Gastrocnemius medialis (tissue), 4 donors: ENCODE results near the gene TOR1AIP2. TPM values are rescaled to one million over a fixed set of nuclear protein-coding genes. Genes with fewer than 3 reads are reported as not detected.

ENCODE experiments used
- ATAC-seq, 2 donors: fragments of 150-250 bp; one replicate each; pipeline ENCODE4 v1.9.1; 2016
- DNase-seq, 2 donors: peaks; one replicate each; pipeline ENCODE4 v3.0.0-alpha.2; 2019
- H3K27ac ChIP-seq, 4 donors: fragments of 200-600 bp; sonication (generic); 1 replicate in 1 of 4; 2 replicates in 3 of 4; pipeline ENCODE4 v1.5.1; 2016 to 2018; ENCODE audit warnings: mild to moderate bottlenecking in 2 of 4, moderate library complexity in 1 of 4
- H3K27me3 ChIP-seq, 3 donors: fragments of 200-600 bp; sonication (generic) in 2 of 3; 1 replicate in 1 of 3; 2 replicates in 2 of 3; pipeline versions ENCODE4 v1.5.1 to v1.6.0; 2016 to 2019; ENCODE audit warnings: mild to moderate bottlenecking in 1 of 3, moderate library complexity in 1 of 3
- H3K36me3 ChIP-seq, 2 donors: fragments of 200-600 bp; sonication (generic) in 1 of 2; one replicate each; pipeline ENCODE4 v1.5.1; 2017 to 2018
- H3K4me1 ChIP-seq, 2 donors: fragments of 200-600 bp; sonication (generic) in 1 of 2; one replicate each; pipeline ENCODE4 v1.5.1; 2016 to 2017; ENCODE audit warnings: mild to moderate bottlenecking in 2 of 2
- H3K4me3 ChIP-seq, 4 donors: fragments of 200-600 bp; sonication (generic) in 3 of 4; 1 replicate in 1 of 4; 2 replicates in 3 of 4; pipeline ENCODE4 v1.5.1; 2016 to 2019; ENCODE audit warnings: mild to moderate bottlenecking in 2 of 4
- H3K9me3 ChIP-seq, 3 donors: fragments of 200-600 bp; sonication (generic) in 2 of 3; 1 replicate in 1 of 3; 2 replicates in 2 of 3; pipeline ENCODE4 v1.5.1; 2016 to 2019
- POLR2A ChIP-seq, 2 donors: fragments of 450-650 bp; IDR thresholded peaks; one replicate each; pipeline ENCODE4 v1.6.1; 2017; ENCODE audit warnings: antibody characterized with exemption in 2 of 2, mild to moderate bottlenecking in 2 of 2, moderate library complexity in 2 of 2
- in situ Hi-C, 4 donors: fragments of 200-750 bp; cut with MboI; loops; one replicate each; pipeline versions ENCODE4 v1.15.0 to v1.8.0; 2017; ENCODE audit warnings: low sequenced_read_pairs in 4 of 4
- intact Hi-C: fragments of 100-400 bp; cut with DNase I; formaldehyde crosslinking; loops from one replicate; pipeline ENCODE4 v1.15.1; 2023; ENCODE audit warnings: low total_unique reads
- total RNA-seq, 4 donors: library from RNA; depleted of rRNA; stranded (reverse); fragments of >200 nt; gene quantifications; one replicate each; pipeline versions ENCODE4 v1.1.0 to v1.2.3, GENCODE V29; 2016
- TF ChIP-seq, protein P1 (sequence below), 5 experiments: fragments of 450-650 bp in 3 of 5; fragments of 200-600 bp in 2 of 5; sonication (generic) in 2 of 5; IDR thresholded peaks in 4 of 5; conservative IDR thresholded peaks in 1 of 5; 1 replicate in 4 of 5; 2 replicates in 1 of 5; pipeline ENCODE4 v1.5.1; 2016 to 2019; ENCODE audit warnings: antibody characterized with exemption in 5 of 5, mild to moderate bottlenecking in 3 of 5, moderate library complexity in 3 of 5

The TOR1AIP2 gene
- total RNA-seq, 4 donors from 2014 or later, result 78.7 to 274 (median 129) TPM

DNA sequence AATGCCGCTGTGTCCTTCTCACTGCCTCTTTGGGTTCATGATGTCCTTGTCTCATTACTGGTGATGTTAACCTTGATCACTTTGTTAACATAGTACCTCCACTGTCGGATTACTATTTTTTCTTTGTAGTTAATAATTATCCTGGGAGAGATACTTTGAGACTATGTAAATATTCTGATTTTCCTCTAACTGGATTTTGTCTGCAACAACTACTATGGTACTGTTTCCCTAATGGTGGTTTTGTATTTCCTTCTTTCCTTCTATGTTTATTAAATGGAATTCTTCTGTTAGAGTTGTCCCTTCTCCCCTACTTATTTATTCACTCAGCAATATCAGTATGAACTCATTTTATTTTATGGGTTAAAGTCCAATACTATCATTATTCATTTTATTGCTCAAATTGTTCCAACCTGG lies 4.2 kb downstream of the TOR1AIP2 start:
- Histone ChIP-seq H3K4me1 (peaks cover 44 to 63% of the 10 kb centered on the region in 2 donors), H3K4me3 (peak overlapping the region in 1 of 4 donors; percentile 86), H3K9me3 (no peaks in the 10 kb centered on the region), H3K36me3 (peaks cover 0 to 42% of the 10 kb centered on the region in 2 donors), H3K27ac (peak overlapping the region; percentile 67 to 87 (median 82)), H3K27me3 (no peaks in the 10 kb centered on the region)
- in situ Hi-C loops (loop anchor here in 2 of 4 donors (10.0 kb wide), 2 partner anchors 81 to 291 kb away; partner anchors contain the start of gene CEP350 (in 1 of the 2)), intact Hi-C loops (no loop called here)
- ATAC-seq (no peak), DNase-seq (no peak)
- TF ChIP-seq POLR2A (IDR thresholded peaks at IDR 0.05), result no peak
- TF ChIP-seq, protein P1, sequence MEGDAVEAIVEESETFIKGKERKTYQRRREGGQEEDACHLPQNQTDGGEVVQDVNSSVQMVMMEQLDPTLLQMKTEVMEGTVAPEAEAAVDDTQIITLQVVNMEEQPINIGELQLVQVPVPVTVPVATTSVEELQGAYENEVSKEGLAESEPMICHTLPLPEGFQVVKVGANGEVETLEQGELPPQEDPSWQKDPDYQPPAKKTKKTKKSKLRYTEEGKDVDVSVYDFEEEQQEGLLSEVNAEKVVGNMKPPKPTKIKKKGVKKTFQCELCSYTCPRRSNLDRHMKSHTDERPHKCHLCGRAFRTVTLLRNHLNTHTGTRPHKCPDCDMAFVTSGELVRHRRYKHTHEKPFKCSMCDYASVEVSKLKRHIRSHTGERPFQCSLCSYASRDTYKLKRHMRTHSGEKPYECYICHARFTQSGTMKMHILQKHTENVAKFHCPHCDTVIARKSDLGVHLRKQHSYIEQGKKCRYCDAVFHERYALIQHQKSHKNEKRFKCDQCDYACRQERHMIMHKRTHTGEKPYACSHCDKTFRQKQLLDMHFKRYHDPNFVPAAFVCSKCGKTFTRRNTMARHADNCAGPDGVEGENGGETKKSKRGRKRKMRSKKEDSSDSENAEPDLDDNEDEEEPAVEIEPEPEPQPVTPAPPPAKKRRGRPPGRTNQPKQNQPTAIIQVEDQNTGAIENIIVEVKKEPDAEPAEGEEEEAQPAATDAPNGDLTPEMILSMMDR (IDR thresholded peaks at IDR 0.05 in 4 of 5, conservative IDR thresholded peaks at IDR 0.05 in 1 of 5), result no peak

- intact Hi-C loops (no loop called here), in situ Hi-C loops (loop anchor here in 2 of 4 donors (10.0 kb wide), 2 partner anchors 82 to 292 kb away; partner anchors contain the start of gene CEP350 (in 1 of the 2))
- Histone ChIP-seq H3K4me1 (peaks cover 52 to 68% of the 10 kb centered on the region in 2 donors), H3K9me3 (no peaks in the 10 kb centered on the region), H3K4me3 (peak overlapping the region in 1 of 4 donors; percentile 86), H3K27ac (peak overlapping the region; percentile 67 to 87 (median 82)), H3K27me3 (no peaks in the 10 kb centered on the region), H3K36me3 (peaks cover 0 to 46% of the 10 kb centered on the region in 2 donors)
- TF ChIP-seq, protein P1 (IDR thresholded peaks at IDR 0.05 in 4 of 5, conservative IDR thresholded peaks at IDR 0.05 in 1 of 5), result no peak
- no peak for TF ChIP-seq POLR2A (IDR thresholded peaks at IDR 0.05)
- no peak for ATAC-seq
- no peak for DNase-seq
Measured at GRCh38 chr1:179872558-179872957, 5.0 kb downstream of the TOR1AIP2 start.

DNA sequence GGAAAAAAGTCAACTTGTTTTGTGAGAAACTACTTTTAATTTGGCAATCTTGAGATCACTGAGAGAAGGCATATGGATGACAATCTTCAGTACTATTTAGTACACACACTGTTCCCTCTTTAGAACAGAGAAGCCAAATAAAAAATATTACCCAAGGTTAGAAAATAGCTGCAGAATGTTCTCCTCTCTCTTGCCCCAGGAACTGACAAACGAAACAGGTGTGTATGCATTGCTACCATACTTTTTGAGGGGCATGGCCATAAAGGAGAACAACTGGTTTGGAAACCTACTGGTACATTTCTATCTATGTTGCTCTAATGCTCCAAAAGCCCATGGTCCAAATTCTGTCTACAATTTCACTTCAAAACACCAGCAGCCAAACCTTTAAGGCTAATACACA lies 5.7 kb downstream of the TOR1AIP2 start:
- Histone ChIP-seq H3K36me3 (peaks cover 0 to 50% of the 10 kb centered on the region in 2 donors), H3K27ac (peak overlapping the region; percentile 67 to 87 (median 82)), H3K4me3 (peak overlapping the region in 2 of 4 donors; percentile 1 to 86), H3K4me1 (peaks cover 53 to 68% of the 10 kb centered on the region in 2 donors), H3K9me3 (no peaks in the 10 kb centered on the region), H3K27me3 (no peaks in the 10 kb centered on the region)
- TF ChIP-seq POLR2A (IDR thresholded peaks at IDR 0.05), result no peak
- TF ChIP-seq, protein P1 (IDR thresholded peaks at IDR 0.05 in 4 of 5, conservative IDR thresholded peaks at IDR 0.05 in 1 of 5), result no peak
- intact Hi-C loops, result no loop called here
- in situ Hi-C loops, result loop anchor here in 2 of 4 donors (10.0 kb wide), 2 partner anchors 83 to 293 kb away; partner anchors contain the start of gene CEP350 (in 1 of the 2)
- DNase-seq, result no peak
- ATAC-seq, result peak; percentile 79 to 87

DNA sequence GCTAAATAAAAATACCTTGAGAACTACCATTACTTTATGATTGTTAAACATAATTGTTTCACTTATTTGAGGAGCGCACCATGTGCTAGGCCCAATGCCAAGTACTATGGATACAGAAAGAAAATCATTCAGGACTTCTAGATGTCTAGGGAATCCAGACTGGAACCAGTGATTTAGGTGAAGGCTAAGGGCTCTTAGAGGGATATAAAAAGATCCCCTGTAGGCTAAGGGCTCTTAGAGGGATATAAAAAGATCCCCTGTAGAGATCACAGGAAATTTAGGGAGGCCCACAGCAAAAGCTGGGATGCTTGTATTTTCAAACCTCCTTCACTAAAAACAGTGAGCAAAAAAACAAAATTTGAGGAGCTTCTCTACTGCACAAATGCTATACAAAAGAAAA lies 6.7 kb downstream of the TOR1AIP2 start:
- H3K4me3 ChIP-seq, result peak overlapping the region in 1 of 4 donors; percentile 86
- peak overlapping the region; percentile 67 to 87 (median 82) for H3K27ac ChIP-seq
- H3K9me3 ChIP-seq, result no peaks in the 10 kb centered on the region
- ATAC-seq, result no peak
- in situ Hi-C loops, result loop anchor here in 2 of 4 donors (10.0 kb wide), 2 partner anchors 84 to 294 kb away; partner anchors contain the start of gene CEP350 (in 1 of the 2)
- no peak for DNase-seq
- intact Hi-C loops, result no loop called here
- H3K4me1 ChIP-seq, result peaks cover 50 to 58% of the 10 kb centered on the region in 2 donors
- H3K36me3 ChIP-seq, result peaks cover 0 to 61% of the 10 kb centered on the region in 2 donors
- no peak for TF ChIP-seq POLR2A (IDR thresholded peaks at IDR 0.05)
- TF ChIP-seq, protein P1 (IDR thresholded peaks at IDR 0.05 in 4 of 5, conservative IDR thresholded peaks at IDR 0.05 in 1 of 5), result no peak
- H3K27me3 ChIP-seq, result no peaks in the 10 kb centered on the region
